Measurements from ENCODE around the gene GARIN5B. TPM values are rescaled to one million over a fixed set of nuclear protein-coding genes. Genes with fewer than 3 reads are reported as not detected.

The GARIN5B gene
- total RNA-seq, 2 experiments from 2014 or later, result not detected

- peaks cover 46% of the 10 kb centered on the region for H3K36me3 Mint-ChIP-seq (ENCODE audit: low read depth)
- H3K4me3 Mint-ChIP-seq, result peak within 1 kb of the TSS; percentile 100
- intact Hi-C loops (cut with micrococcal nuclease), result loop anchor here (1.0 to 5.0 kb wide), 10 partner anchors 22 to 924 kb away; partner anchors contain the start of genes FIZ1, HSPBP1, KMT5C and LENG9
- DNase-seq, result peak; percentile 99
- peaks cover 59% of the 10 kb centered on the region for H3K4me1 Mint-ChIP-seq (ENCODE audit: low read depth)
- no peaks in the 10 kb centered on the region for H3K27me3 Mint-ChIP-seq (ENCODE audit: low read depth)
- H3K27ac Mint-ChIP-seq, result peak within 1 kb of the TSS; percentile 97
- H3K9me3 Mint-ChIP-seq, result no peaks in the 10 kb centered on the region
- CTCF ChIA-PET, result no interaction called here
Observed at GRCh38 chr19:55385724-55386492, 22.8 kb upstream of the GARIN5B start, which contains the start of gene RPL28. Gene RPL28 (plus strand): TSS chr19:55385932. CDS start chr19:55386358, 426 bp downstream.

DNA sequence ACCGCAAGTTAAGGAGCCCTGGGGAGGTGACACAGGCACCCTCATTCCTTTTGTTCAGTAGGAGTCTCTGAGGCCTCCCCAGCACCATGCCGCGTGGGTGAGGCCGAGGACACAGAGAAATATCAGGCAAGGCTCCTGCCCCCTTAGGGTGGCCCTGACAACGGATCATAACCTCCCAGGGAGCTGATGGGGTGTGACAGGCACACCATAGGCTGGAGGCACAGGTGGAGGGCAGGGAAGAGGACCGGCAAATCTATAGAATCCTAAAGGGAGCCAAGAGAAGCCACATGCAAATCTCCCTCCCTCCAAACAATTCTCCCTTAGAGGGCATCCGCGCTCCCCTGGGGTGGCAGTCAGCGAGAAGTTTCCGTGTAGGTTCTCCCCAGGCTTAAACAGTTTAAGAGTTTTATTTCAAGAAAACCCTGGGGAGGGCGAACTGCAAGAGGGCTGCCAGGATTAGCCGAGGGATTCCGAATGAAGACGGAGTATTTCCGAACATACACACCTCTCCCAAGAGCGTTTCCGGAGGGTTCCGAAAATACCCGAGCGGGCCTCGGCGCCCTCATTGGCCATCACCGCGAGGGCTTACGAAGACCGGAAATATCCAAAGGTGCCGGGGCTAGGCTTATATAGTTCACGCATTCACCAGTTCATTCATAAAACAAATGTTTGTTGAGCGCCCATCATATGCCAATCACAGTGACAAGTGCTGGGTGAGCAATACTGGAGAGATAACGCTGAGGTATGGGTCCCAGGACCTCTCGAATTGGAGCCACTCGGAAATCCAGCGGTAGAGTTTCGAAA lies 22.1 kb upstream of the GARIN5B start:
- H3K27ac Mint-ChIP-seq, result peak overlapping the region; percentile 97
- intact Hi-C loops (cut with micrococcal nuclease), result loop anchor here (1.0 to 5.0 kb wide), 10 partner anchors 23 to 923 kb away; partner anchors contain the start of genes FIZ1, HSPBP1, KMT5C and LENG9
- peaks cover 43% of the 10 kb centered on the region for H3K36me3 Mint-ChIP-seq (ENCODE audit: low read depth)
- no peaks in the 10 kb centered on the region for H3K27me3 Mint-ChIP-seq (ENCODE audit: low read depth)
- DNase-seq, result peak; percentile 99
- CTCF ChIA-PET, result interaction anchor here (0.6 to 3.2 kb wide), 9 partner anchors 24 to 267 kb away, joined by 3 to 26 read pairs (median 4); no protein-coding TSS in a partner anchor
- peak overlapping the region; percentile 100 for H3K4me3 Mint-ChIP-seq
- H3K9me3 Mint-ChIP-seq, result no peaks in the 10 kb centered on the region
- peaks cover 54% of the 10 kb centered on the region for H3K4me1 Mint-ChIP-seq (ENCODE audit: low read depth)

DNA sequence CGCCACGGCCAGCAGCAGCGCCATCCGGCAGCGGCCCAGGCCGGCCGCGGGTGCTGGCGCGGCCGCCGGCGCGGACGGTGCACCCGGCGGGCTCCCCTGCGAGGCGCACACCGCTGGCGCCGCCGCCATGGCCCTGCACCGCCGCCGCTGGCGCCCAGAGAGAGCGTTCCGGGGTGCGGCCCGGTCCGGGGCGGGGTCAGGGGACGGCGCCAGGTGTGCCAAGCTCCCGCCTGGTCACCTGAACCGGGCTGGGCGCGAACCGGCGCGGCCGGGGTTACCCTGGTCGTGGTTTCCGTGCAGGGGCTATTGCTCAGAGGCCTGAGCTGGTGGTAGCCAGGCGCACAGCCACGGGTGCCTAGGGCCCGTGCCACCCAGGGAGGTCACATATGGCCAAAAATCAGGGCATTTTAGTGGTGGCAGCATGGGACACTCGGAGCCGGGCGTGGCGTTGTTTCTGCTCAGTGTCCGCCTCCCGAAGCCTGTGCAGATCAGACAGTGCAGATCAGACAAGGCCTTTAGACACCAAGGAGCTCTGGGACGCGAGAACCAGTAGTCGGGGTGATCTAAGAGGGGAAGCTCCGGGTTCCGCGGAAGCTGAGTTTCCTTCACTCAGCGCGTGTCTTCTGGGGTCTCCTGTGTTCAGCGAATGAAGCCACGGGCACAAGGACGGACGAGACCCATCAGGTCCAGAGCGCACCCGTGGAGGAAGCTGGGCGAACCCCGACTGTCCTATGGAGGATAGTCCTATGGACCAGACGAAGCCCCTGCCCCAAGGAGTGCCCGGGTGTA lies 21.3 kb upstream of the GARIN5B start, which contains the start of gene TMEM238:
Gene TMEM238, minus strand, starts transcription at position 162 of the 789 bp plus-strand sequence. Its CDS starts 33 bp downstream, at position 129.
- Mint-ChIP-seq H3K27ac (peak within 1 kb of the TSS; percentile 97), H3K4me1 (ENCODE audit: low read depth) (peaks cover 47% of the 10 kb centered on the region), H3K9me3 (no peaks in the 10 kb centered on the region), H3K36me3 (ENCODE audit: low read depth) (peaks cover 36% of the 10 kb centered on the region), H3K4me3 (peak within 1 kb of the TSS; percentile 100), H3K27me3 (ENCODE audit: low read depth) (no peaks in the 10 kb centered on the region)
- intact Hi-C loops (cut with micrococcal nuclease), result loop anchor here (2.0 kb wide), 1 partner anchor 92 kb away; no protein-coding TSS in a partner anchor
- peak; percentile 50 for DNase-seq
- CTCF ChIA-PET, result interaction anchor here (0.6 to 3.2 kb wide), 9 partner anchors 25 to 266 kb away, joined by 3 to 26 read pairs (median 4); no protein-coding TSS in a partner anchor

DNA sequence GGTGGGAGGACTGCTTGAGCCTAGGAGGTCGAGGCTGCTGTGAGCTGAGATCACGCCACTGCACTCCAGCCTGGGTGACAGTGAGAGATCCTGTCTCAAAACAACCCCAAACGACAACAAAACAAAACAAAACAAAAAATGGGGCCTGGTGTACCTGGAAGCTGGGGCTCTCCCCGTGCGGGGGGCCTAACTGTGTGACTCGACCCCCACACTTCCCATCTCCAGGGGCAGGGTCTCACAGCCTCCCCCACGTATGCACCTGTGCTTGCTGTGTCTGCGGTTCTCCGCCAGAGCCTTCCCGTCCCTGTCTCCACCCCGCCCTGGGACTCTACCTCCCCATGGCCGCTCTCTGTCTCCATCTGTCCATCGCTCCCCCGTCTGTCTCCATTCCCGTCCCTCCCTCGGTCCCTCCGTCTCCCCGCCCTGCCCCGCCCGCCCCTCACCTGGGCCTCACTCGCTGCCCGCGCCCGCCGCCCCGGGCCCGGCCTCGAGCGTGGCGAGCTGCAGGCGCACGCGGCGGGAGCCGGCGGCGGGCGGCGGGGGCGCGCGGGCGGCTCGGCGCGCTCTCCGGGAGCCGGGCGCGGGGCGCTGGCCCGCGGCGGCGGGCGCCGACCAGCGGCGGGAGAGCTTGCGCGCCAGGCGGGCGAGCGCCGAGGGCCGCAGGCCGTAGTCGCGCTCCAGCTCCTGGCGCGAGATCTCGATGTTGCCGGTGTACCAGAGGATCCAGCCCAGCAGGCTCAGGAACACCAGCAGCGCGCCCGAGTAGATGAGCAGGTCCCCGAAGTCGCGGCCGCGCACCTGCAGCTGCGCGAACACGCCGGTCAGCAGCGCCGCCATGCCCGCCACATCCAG lies 20.4 kb upstream of the GARIN5B start:
- H3K27ac Mint-ChIP-seq, result peak overlapping the region; percentile 89
- intact Hi-C loops (cut with micrococcal nuclease), result loop anchor here (1.0 to 2.0 kb wide), 3 partner anchors 82 to 171 kb away; no protein-coding TSS in a partner anchor
- CTCF ChIA-PET, result interaction anchor here (1.2 to 3.2 kb wide), 6 partner anchors 25 to 91 kb away, joined by 3 to 26 read pairs (median 4); no protein-coding TSS in a partner anchor

GRCh38 chr19:55382522-55383054 lies 19.5 kb upstream of the GARIN5B start:
- H3K4me3 Mint-ChIP-seq, result peak overlapping the region; percentile 84
- peak overlapping the region; percentile 89 for H3K27ac Mint-ChIP-seq
- no peaks in the 10 kb centered on the region for H3K9me3 Mint-ChIP-seq
- H3K4me1 Mint-ChIP-seq (ENCODE audit: low read depth), result peaks cover 31% of the 10 kb centered on the region
- intact Hi-C loops (cut with micrococcal nuclease), result loop anchor here (1.0 kb wide), 2 partner anchors 81 to 170 kb away; no protein-coding TSS in a partner anchor
- H3K27me3 Mint-ChIP-seq (ENCODE audit: low read depth), result no peaks in the 10 kb centered on the region
- no peak for DNase-seq
- CTCF ChIA-PET, result interaction anchor here (1.2 to 3.2 kb wide), 2 partner anchors 80 to 90 kb away, joined by 3 to 26 read pairs; no protein-coding TSS in a partner anchor
- H3K36me3 Mint-ChIP-seq (ENCODE audit: low read depth), result peaks cover 20% of the 10 kb centered on the region

More for the DNA sequence above, 20.4 kb upstream of the GARIN5B start:
- H3K4me3 Mint-ChIP-seq, result peak overlapping the region; percentile 84
- H3K27me3 Mint-ChIP-seq (ENCODE audit: low read depth), result no peaks in the 10 kb centered on the region
- DNase-seq, result peak; percentile 65
- H3K9me3 Mint-ChIP-seq, result no peaks in the 10 kb centered on the region
- H3K36me3 Mint-ChIP-seq (ENCODE audit: low read depth), result peaks cover 29% of the 10 kb centered on the region
- H3K4me1 Mint-ChIP-seq (ENCODE audit: low read depth), result peaks cover 40% of the 10 kb centered on the region

- no peaks in the 10 kb centered on the region for H3K9me3 Mint-ChIP-seq
- peaks cover 25% of the 10 kb centered on the region for H3K4me1 Mint-ChIP-seq (ENCODE audit: low read depth)
- intact Hi-C loops (cut with micrococcal nuclease), result no loop called here
- H3K27me3 Mint-ChIP-seq (ENCODE audit: low read depth), result no peaks in the 10 kb centered on the region
- H3K4me3 Mint-ChIP-seq, result no peak overlapping the region
- no peak for DNase-seq
- H3K27ac Mint-ChIP-seq, result no peak overlapping the region
- CTCF ChIA-PET, result interaction anchor here (3.2 kb wide), 1 partner anchor 80 kb away, joined by 26 read pairs; no protein-coding TSS in a partner anchor
- peaks cover 14% of the 10 kb centered on the region for H3K36me3 Mint-ChIP-seq (ENCODE audit: low read depth)
Observed at GRCh38 chr19:55382013-55382412, 19.0 kb upstream of the GARIN5B start.

- no peak overlapping the region for H3K27ac Mint-ChIP-seq
- H3K9me3 Mint-ChIP-seq, result no peaks in the 10 kb centered on the region
- CTCF ChIA-PET, result interaction anchor here (0.5 kb wide), 1 partner anchor 112 kb away, joined by 4 read pairs; no protein-coding TSS in a partner anchor
- DNase-seq, result no peak
- no peaks in the 10 kb centered on the region for H3K36me3 Mint-ChIP-seq (ENCODE audit: low read depth)
- peaks cover 18% of the 10 kb centered on the region for H3K4me1 Mint-ChIP-seq (ENCODE audit: low read depth)
- H3K27me3 Mint-ChIP-seq (ENCODE audit: low read depth), result peaks cover 5% of the 10 kb centered on the region
- H3K4me3 Mint-ChIP-seq, result no peak overlapping the region
- intact Hi-C loops (cut with micrococcal nuclease), result no loop called here
Observed at GRCh38 chr19:55379174-55379573, 16.1 kb upstream of the GARIN5B start.

GRCh38 chr19:55377356-55378131 lies 14.5 kb upstream of the GARIN5B start:
- no peaks in the 10 kb centered on the region for H3K36me3 Mint-ChIP-seq (ENCODE audit: low read depth)
- intact Hi-C loops (cut with micrococcal nuclease), result no loop called here
- CTCF ChIA-PET, result interaction anchor here (0.6 kb wide), 2 partner anchors 25 to 85 kb away, joined by 3 to 4 read pairs; no protein-coding TSS in a partner anchor

GRCh38 chr19:55376241-55376933 lies 13.3 kb upstream of the GARIN5B start, which contains the start of gene TMEM190:
Gene TMEM190 (plus strand): TSS chr19:55376826. CDS start chr19:55376854, 28 bp downstream.
- H3K36me3 Mint-ChIP-seq (ENCODE audit: low read depth), result no peaks in the 10 kb centered on the region
- peaks cover 26% of the 10 kb centered on the region for H3K27me3 Mint-ChIP-seq (ENCODE audit: low read depth)
- CTCF ChIA-PET, result no interaction called here
- no peak within 1 kb of the TSS for H3K27ac Mint-ChIP-seq
- no peaks in the 10 kb centered on the region for H3K9me3 Mint-ChIP-seq
- intact Hi-C loops (cut with micrococcal nuclease), result no loop called here
- no peak for DNase-seq
- H3K4me3 Mint-ChIP-seq, result no peak within 1 kb of the TSS
- peaks cover 14% of the 10 kb centered on the region for H3K4me1 Mint-ChIP-seq (ENCODE audit: low read depth)

More at GRCh38 chr19:55377356-55378131, 14.5 kb upstream of the GARIN5B start:
- no peak for DNase-seq
- Mint-ChIP-seq H3K4me3 (no peak overlapping the region), H3K27ac (no peak overlapping the region), H3K4me1 (ENCODE audit: low read depth) (peaks cover 14% of the 10 kb centered on the region), H3K27me3 (ENCODE audit: low read depth) (peaks cover 15% of the 10 kb centered on the region), H3K9me3 (no peaks in the 10 kb centered on the region)
